A549 (cell line): ENCODE results near the gene PNPLA1. TPM values are rescaled to one million over a fixed set of nuclear protein-coding genes. Genes with fewer than 3 reads are reported as not detected.

ENCODE experiments used
- ATAC-seq, 2 experiments: fragments of 200-7000 bp in 1 of 2; fragments of >200 bp in 1 of 2; cut with Nextera tagmentation in 1 of 2; cut with Tn5 transposase in 1 of 2; 3 replicates each; pipeline versions ENCODE4 v1.8.0 to v1.9.1; 2018 to 2020; ENCODE audit warnings: mild to moderate bottlenecking in 1 of 2, moderate library complexity in 1 of 2
- CTCF ChIA-PET: fragments of 300-600 bp; sonication (Branson Sonifier 250); formaldehyde crosslinking; extraction: SDS; loops from one replicate; lab custom pipeline; 2021; ENCODE audit warnings: antibody characterized with exemption, inconsistent platforms; lab: Yijun Ruan, JAX
- POLR2A ChIA-PET: fragments of 350-600 bp; formaldehyde crosslinking; extraction: SDS; loops from one replicate; lab custom pipeline; 2021; ENCODE audit warnings: antibody characterized with exemption, inconsistent platforms; lab: Yijun Ruan, JAX
- DNase-seq, 2 experiments: peaks; one replicate each; pipeline versions ENCODE4 v3.0.0 to v3.0.0-alpha.2; 2011 to 2016; ENCODE audit warnings: low read depth in 1 of 2, low spot score in 1 of 2
- FAIRE-seq: peaks from 2 replicates; lab custom pipeline; 2011; peaks lifted over from hg19 to GRCh38; lab: Jason Lieb, UNC
- H3K27ac ChIP-seq, 2 experiments: fragments of >200 bp; sonication (Bioruptor Twin); formaldehyde crosslinking; 3 replicates each; pipeline ENCODE4 v1.5.1; 2016 to 2017
- H3K4me1 ChIP-seq: fragments of >200 bp; sonication (Bioruptor Twin); formaldehyde crosslinking; 3 replicates; pipeline ENCODE4 v1.6.1; 2016
- H3K4me2 ChIP-seq: fragments of >200 bp; sonication (Bioruptor Twin); formaldehyde crosslinking; 3 replicates; pipeline ENCODE4 v1.6.1; 2016
- H3K4me3 ChIP-seq: fragments of >200 bp; sonication (Bioruptor Twin); formaldehyde crosslinking; 3 replicates; pipeline ENCODE4 v1.5.1; 2016
- H3K9me3 ChIP-seq: fragments of >200 bp; sonication (Bioruptor Twin); formaldehyde crosslinking; 3 replicates; pipeline ENCODE4 v1.6.1; 2016
- CBX8 ChIP-seq: fragments of 200-600 bp; sonication (generic); IDR thresholded peaks from 2 replicates; pipeline ENCODE4 v1.6.1; 2016
- CHD2 ChIP-seq: fragments of 150-350 bp; IDR thresholded peaks from 2 replicates; pipeline ENCODE4 v1.6.1; 2014; ENCODE audit warnings: low read length; ENCODE audit not compliant: partially characterized antibody
- E2F6 ChIP-seq: IDR thresholded peaks from 2 replicates; pipeline ENCODE4 v1.6.1; 2012; ENCODE audit warnings: low read depth, borderline replicate concordance
- EHF ChIP-seq: fragments of 250-450 bp; sonication (Bioruptor Pico); IDR thresholded peaks from 2 replicates; pipeline ENCODE4 v1.5.0; 2020; ENCODE audit warnings: mild to moderate bottlenecking
- EP300 ChIP-seq, 2 experiments: fragments of >200 bp; sonication (Bioruptor Twin); formaldehyde crosslinking; IDR thresholded peaks; 2 replicates in 1 of 2; 3 replicates in 1 of 2; pipeline ENCODE4 v1.6.1; 2016 to 2017
- ESRRA ChIP-seq: fragments of 150-350 bp; IDR thresholded peaks from 2 replicates; pipeline ENCODE4 v1.6.1; 2014; ENCODE audit warnings: mild to moderate bottlenecking, low read length, borderline replicate concordance
- FOSL2 ChIP-seq, 2 experiments: fragments of 450-650 bp in 1 of 2; fragments of >200 bp in 1 of 2; sonication (Bioruptor Twin) in 1 of 2; formaldehyde crosslinking; IDR thresholded peaks; 2 replicates each; pipeline versions ENCODE4 v1.5.0 to v1.6.1; 2016 to 2020; ENCODE audit warnings: mild to moderate bottlenecking in 1 of 2, moderate library complexity in 1 of 2
- HEYL ChIP-seq: fragments of 250-450 bp; sonication (Bioruptor Pico); IDR thresholded peaks from 2 replicates; pipeline ENCODE4 v1.8.0; 2021; ENCODE audit warnings: mild to moderate bottlenecking, moderate library complexity
- MAX ChIP-seq: IDR thresholded peaks from 2 replicates; pipeline ENCODE4 v1.6.1; 2012
- NR3C1 ChIP-seq: fragments of >200 bp; sonication (Bioruptor Twin); formaldehyde crosslinking; IDR thresholded peaks from 3 replicates; pipeline ENCODE4 v1.6.1; 2017
- RAD21 ChIP-seq, 2 experiments: fragments of >200 bp in 1 of 2; sonication (Bioruptor Twin) in 1 of 2; formaldehyde crosslinking in 1 of 2; IDR thresholded peaks in 1 of 2; conservative IDR thresholded peaks in 1 of 2; 2 replicates in 1 of 2; 3 replicates in 1 of 2; pipeline ENCODE4 v1.6.1; 2012 to 2018; ENCODE audit warnings: inconsistent platforms in 1 of 2
- RCOR1 ChIP-seq: fragments of 150-350 bp; IDR thresholded peaks from 2 replicates; pipeline ENCODE4 v1.6.1; 2014; ENCODE audit warnings: antibody characterized with exemption, low read length, low read depth
- REST ChIP-seq: fragments of 200-600 bp; sonication (generic); IDR thresholded peaks from 2 replicates; pipeline ENCODE4 v1.6.1; 2016; ENCODE audit warnings: antibody characterized with exemption, mild to moderate bottlenecking, moderate library complexity
- RNF2 ChIP-seq: fragments of 200-600 bp; sonication (generic); IDR thresholded peaks from 2 replicates; pipeline ENCODE4 v1.6.1; 2016; ENCODE audit warnings: low read depth, mild to moderate bottlenecking, antibody characterized with exemption, moderate library complexity, borderline replicate concordance
- SMC3 ChIP-seq: fragments of >200 bp; sonication (Bioruptor Twin); formaldehyde crosslinking; IDR thresholded peaks from 3 replicates; pipeline ENCODE4 v1.6.1; 2018; ENCODE audit warnings: inconsistent platforms
- SREBF2 ChIP-seq: fragments of 450-650 bp; IDR thresholded peaks from 2 replicates; pipeline ENCODE4 v1.6.1; 2014; ENCODE audit warnings: mild to moderate bottlenecking, moderate library complexity
- ZSCAN20 ChIP-seq: fragments of 250-450 bp; sonication (Bioruptor Pico); IDR thresholded peaks from 2 replicates; pipeline ENCODE4 v1.8.0; 2022; ENCODE audit warnings: mild to moderate bottlenecking, moderate library complexity
- WGBS: methylation state at CpG from one replicate; pipeline ENCODE4 v1.1.6; 2017; ENCODE audit errors: missing lambda C conversion rate; 5-methylcytosine and 5-hydroxymethylcytosine counted together
- polyA plus RNA-seq, 4 experiments: library from polyadenylated mRNA; depleted of rRNA in 3 of 4; stranded (reverse); fragments of >200 nt; fragmentation: RNase III in 1 of 4; extraction: RNeasy Plus Mini Kit Qiagen cat#74134 plus additional on column Dnase treatment in 1 of 4; gene quantifications; 2 replicates in 3 of 4; 3 replicates in 1 of 4; pipeline ENCODE4 v1.2.3, GENCODE V29; 2011 to 2017
- TF ChIP-seq, protein P1 (sequence below): fragments of >200 bp; sonication (Bioruptor Twin); formaldehyde crosslinking; IDR thresholded peaks from 3 replicates; pipeline ENCODE4 v1.5.1; 2016

PNPLA1 gene
- polyA plus RNA-seq, 2 of the 4 experiments (the other 2 are of a cell fraction): 0.09 TPM; not detected in 1

GRCh38 chr6:36340618-36341454, 71.0 kb downstream of the PNPLA1 start:
- Histone ChIP-seq H3K4me1 (no peaks in the 10 kb centered on the region), H3K4me3 (0 out of 3 replicates have a peak overlapping the region, but pooled peaks have one; percentile 21), H3K4me2 (peak overlapping the region; percentile 76), H3K27ac (peak overlapping the region in 1 of 2 experiments; percentile 27; a peak in 1 of 6 replicates), H3K9me3 (no peaks in the 10 kb centered on the region)
- TF ChIP-seq RNF2 (no peak), E2F6 (0 out of 2 replicates have a peak, but pooled peaks have one; percentile 47), CBX8 (no peak), REST (no peak), FOSL2 (IDR thresholded peaks at IDR 0.05) (no peak), FOSL2 (CRISPR knock-in tag; IDR thresholded peaks at IDR 0.05) (no peak), RAD21 (conservative IDR thresholded peaks at IDR 0.05 in 1 of 2, IDR thresholded peaks at IDR 0.05 in 1 of 2) (peak; percentile 41 to 46), SMC3 (peak; percentile 43; the same call in 2 of the 3 replicates), NR3C1 (no peak), MAX (peak; percentile 62)
- TF ChIP-seq, protein P1, sequence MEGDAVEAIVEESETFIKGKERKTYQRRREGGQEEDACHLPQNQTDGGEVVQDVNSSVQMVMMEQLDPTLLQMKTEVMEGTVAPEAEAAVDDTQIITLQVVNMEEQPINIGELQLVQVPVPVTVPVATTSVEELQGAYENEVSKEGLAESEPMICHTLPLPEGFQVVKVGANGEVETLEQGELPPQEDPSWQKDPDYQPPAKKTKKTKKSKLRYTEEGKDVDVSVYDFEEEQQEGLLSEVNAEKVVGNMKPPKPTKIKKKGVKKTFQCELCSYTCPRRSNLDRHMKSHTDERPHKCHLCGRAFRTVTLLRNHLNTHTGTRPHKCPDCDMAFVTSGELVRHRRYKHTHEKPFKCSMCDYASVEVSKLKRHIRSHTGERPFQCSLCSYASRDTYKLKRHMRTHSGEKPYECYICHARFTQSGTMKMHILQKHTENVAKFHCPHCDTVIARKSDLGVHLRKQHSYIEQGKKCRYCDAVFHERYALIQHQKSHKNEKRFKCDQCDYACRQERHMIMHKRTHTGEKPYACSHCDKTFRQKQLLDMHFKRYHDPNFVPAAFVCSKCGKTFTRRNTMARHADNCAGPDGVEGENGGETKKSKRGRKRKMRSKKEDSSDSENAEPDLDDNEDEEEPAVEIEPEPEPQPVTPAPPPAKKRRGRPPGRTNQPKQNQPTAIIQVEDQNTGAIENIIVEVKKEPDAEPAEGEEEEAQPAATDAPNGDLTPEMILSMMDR: peak; percentile 77
- CTCF ChIA-PET: interaction anchor here (0.6 to 3.1 kb wide), 36 partner anchors 8 to 425 kb away, joined by 3 to 32 read pairs (median 4); no protein-coding TSS in a partner anchor
- DNase-seq (peak; percentile 60 to 68), FAIRE-seq (no peak), ATAC-seq (peak; percentile 84 to 94)
- WGBS: 10% methylated on average over 32 of the region's 36 CpGs
- POLR2A ChIA-PET: no interaction called here

DNA sequence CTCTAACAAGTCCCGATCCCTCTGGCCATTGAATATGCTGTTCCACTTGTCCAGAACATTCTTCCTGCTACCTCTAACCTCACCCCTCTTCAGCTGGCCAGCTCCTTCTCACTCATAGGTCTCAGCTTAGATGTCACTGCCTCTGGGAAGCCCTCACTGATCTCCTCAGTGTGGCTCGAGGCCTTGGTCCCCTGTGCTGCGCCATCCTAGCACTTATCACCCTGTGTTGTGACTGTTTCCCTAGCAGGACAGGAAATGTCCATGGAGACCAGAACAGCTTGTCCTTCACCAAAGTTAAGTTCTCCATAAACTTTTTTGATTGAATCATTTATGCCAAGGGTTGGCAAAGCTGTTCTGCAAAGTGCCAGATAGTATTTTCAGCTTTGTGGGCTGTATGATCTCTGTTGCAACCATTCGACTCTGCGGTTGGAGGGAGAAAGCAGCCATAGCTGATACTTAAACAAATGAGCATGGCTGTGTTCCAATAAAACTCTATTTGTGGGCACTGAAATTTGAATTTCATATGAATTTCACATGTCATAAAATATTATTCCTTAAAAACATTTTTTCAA, 73.3 kb downstream of the PNPLA1 start:
- ATAC-seq (no peak), FAIRE-seq (no peak), DNase-seq (no peak)
- TF ChIP-seq ZSCAN20 (CRISPR knock-in tag): no peak
- TF ChIP-seq HEYL: no peak
- TF ChIP-seq RCOR1: no peak
- no peak for TF ChIP-seq EHF (CRISPR knock-in tag)
- TF ChIP-seq CHD2: no peak
- TF ChIP-seq EP300 (IDR thresholded peaks at IDR 0.05): no peak
- TF ChIP-seq SREBF2: no peak
- no peak for TF ChIP-seq RAD21 (conservative IDR thresholded peaks at IDR 0.05 in 1 of 2, IDR thresholded peaks at IDR 0.05 in 1 of 2)
- no peak for TF ChIP-seq ESRRA
- WGBS: 69% methylated on average over 5 of the region's 5 CpGs
- H3K4me3 ChIP-seq: no peak overlapping the region
- H3K9me3 ChIP-seq: no peaks in the 10 kb centered on the region
- no peak overlapping the region for H3K4me2 ChIP-seq
- H3K27ac ChIP-seq: no peak overlapping the region
- CTCF ChIA-PET: interaction anchor here (0.8 to 8.2 kb wide), 4 partner anchors 11 to 34 kb away, joined by 3 to 46 read pairs (median 4); no protein-coding TSS in a partner anchor
- POLR2A ChIA-PET: no interaction called here
- no peaks in the 10 kb centered on the region for H3K4me1 ChIP-seq
